Tongue (tissue), 2 donors: ENCODE measurements around the gene YKT6. TPM values are rescaled to one million over a fixed set of nuclear protein-coding genes. Genes with fewer than 3 reads are reported as not detected.

Experiments
- DNase-seq: peaks from one replicate; pipeline ENCODE4 v3.0.0-alpha.2; 2015
- total RNA-seq: library from RNA; depleted of rRNA; stranded (reverse); fragments of >200 nt; gene quantifications from one replicate; pipeline ENCODE4 v1.2.3, GENCODE V29; 2014

YKT6 gene
- total RNA-seq, 1 donor from 2014 or later, result 59.3 TPM

GRCh38 chr7:44218418-44219201, 17.8 kb downstream of the YKT6 start:
- DNase-seq, result peak; percentile 88

DNA sequence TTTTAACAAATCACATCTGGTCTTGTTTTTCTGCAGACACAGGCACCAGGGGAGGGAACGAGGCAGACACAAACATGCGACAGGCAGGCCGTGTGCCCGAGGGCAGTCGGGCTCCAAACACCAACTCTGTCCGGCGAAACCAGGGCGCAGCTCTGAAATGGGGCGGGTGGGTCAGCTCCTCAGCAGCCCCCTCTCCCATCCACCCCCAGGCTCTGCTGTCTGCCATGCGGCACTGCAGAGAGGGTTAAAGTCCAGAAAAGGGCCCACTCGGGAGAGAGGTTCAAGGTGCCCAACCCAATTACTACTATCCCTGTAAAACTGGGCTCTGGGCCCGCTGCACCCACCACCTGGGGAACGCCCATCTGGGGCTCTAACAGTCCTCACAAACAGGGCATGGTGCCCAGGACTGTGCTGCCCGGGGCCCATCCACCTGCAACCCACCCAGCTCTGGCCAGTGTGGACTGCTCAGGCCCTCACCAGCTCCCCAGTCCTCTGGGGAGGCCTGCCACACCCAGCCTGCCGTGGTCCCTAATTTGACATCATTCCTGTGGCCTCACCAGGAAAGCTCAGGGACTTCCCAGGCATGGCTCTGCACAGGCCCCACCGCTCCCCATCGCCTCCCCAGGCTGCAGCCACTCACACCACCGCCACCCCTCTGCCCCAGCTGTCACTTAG, 18.7 kb downstream of the YKT6 start:
- DNase-seq, result no peak

DNA sequence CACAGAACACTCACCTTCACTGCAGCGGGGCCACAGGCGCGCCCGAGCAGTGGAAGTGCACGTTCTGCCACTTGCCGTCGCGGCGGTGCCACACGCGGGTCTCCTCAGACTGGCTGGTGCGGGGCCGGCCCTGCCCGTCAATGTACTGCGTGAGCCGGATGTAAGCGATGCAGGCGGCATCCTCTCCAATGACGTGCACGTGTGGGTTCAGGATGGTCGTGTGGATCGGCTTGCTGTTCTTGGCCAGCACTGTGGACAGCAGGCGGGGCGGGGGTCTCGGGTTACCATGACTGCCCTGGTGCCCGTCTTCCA, 19.2 kb downstream of the YKT6 start:
- DNase-seq, result no peak

DNA sequence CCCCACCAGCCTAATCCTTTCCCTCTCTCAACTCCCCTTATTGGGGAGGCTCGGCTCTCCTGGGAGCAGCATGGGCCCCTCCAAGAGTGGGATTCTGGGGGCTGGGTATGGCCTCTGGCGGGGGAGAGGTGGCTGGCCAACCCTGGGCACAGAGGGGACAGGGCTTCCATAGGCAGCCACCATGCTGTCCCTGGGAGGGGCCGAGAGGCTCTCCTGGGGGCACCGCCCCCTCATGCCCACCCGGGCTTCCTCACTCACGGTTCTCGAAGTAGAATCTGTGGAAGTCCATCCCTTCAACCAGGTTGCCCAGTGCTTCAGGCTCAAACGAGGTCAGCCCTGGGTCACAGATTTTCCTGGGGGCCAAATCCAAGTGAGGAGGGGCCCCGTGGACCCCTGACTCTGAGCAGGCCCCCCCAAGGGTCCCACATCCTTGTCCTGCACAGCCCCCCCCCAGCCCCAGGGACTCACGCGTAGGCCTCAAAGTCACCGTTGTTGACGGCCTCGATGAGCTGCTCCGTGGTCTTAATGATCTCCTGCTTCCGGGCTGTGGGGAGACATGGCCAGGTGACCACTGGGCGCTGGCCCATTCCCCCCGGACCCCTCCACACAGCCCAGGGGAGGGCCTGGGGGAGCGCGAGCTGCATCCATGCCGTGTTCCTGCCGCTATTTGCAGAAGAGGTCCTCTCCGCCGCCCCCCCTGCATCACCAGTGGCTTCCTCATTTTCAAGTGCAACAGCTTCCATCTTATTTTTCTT, 19.8 kb downstream of the YKT6 start:
- DNase-seq, result no peak

DNA sequence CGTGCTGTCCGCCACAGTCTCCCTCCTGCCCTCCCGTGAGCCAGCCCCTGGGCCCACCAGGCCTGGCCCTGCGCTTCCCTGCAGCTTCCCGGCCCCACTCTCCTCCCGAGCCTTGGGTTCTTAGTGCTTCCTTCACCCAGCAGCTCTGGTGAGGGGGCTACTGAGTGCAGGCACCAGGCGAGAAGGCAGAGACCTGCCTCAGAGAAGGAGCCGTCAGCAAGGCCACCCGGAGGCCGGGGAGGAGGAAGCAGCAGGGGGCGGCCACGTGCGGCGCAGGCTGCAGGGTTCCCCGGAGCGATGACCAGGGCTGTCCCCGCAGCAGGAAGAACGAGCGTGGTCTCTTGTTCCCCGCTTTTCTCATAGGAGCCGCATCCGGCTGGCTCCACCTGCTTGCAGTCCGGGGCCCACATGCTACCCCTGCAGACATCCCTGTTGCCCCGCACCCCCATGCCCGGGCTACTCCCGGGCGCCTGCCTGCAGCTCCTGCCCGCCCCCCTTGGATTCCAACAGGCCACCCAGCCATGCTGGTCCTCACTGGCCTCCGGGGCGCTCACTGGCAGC, 20.5 kb downstream of the YKT6 start:
- DNase-seq, result no peak

DNA sequence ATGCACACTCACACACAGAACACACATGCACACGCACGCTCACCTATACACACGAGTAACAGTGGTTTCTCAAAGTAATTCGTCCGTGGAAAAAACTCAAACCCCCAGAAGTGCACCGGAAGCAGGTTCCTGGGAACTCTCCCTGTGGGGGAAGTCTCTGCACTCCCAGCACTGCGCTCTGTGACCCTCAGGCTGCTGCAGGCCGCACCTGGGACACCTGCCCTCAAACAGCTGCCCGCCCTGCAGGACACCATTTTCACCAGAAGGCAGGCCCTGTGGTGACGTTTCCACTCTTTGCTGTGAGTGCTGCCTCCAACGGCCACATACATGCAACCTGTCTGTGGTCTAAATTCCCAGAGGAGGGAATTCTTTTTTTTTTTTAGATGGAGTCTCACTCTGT, 21.3 kb downstream of the YKT6 start:
- no peak for DNase-seq

DNA sequence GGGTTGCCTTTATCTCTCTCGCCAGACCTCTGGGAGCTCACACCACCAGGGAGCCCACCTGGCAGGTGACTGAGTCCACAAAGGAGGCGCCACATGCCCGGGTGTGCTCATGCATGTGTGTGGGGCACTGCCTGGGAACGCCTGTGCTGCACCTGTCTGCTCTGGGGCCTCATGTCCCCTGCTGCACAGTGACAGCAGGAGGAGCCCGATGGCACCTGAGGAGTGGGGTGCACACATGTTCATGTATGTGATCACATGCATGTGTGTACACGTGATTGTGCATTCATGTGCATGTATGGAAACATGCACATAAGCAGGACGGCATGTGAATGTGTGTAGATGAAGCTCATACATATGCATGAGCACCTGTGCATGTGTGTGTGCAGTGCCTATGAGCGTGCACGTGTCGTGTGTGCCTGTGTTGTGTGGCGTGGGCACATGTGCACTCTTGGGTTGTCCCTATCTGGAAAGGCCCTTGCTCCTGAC, 22.0 kb downstream of the YKT6 start:
- DNase-seq, result no peak

DNA sequence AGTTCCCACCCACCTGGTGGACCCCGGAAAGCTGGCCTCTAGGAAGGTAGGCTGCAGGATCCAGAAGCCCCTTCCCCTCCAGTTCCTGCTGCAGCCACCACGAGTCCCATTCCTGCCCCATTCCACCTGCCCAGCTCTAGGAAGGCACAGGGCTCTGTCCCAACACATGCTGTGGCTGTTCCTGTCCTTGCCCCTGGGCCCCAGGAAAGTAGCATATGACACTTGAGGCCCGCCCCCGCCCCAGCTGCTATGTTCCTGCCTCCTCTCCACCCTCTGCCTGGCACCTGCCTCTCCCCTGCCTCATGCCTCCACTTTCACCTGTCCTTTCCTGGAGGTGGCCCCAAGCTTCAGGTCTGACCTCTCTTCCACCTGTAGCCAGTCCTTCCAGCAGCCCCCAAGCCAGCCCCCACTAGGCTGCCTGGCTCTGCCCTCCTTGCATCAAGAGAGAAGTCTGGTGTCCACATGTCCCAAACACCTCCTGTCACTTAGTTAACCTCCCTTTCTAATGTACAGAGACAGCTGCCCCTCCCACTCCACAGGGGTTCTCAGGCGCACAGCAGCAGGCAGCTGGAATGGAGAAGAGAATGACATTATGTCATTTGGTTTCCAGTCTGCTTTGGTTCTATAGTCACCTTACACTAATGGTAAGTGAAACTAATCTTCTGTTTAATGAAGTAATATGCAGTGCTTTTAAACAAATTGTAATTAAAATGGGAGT, 22.7 kb downstream of the YKT6 start:
- peak; percentile 43 for DNase-seq

- no peak for DNase-seq
Observed at GRCh38 chr7:44224080-44224973, 23.5 kb downstream of the YKT6 start.

DNA sequence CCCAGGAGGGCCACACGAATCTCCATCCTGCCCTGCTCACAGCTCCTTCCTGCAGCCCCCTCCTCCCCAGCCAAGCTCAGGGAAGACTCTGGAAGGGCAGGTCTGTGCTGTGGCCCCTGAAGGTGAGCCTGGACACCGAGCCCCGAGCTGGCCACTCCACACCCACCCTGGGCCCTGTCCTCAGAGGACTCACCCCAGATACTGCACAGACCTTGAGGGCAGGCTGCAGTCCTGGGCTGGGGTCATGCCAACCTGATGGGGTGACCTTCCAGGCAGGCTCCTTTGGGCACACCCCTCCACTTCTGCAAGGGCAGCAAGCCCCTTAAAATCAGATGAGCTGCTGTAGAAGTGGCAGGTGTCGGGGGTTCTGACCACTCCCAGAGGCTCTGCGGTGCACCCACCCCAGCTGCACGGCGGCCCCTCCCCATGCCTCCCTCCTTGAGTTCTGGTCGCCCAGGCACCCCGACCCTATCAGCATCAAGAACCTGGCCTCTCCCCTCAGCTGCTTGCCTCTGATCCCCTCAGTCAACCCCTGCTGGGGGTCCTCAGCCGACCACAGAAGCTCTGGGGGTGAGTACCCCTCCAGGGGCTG, 24.3 kb downstream of the YKT6 start:
- DNase-seq, result no peak

GRCh38 chr7:44225566-44226395, 25.0 kb downstream of the YKT6 start:
- peak; percentile 83 for DNase-seq

- DNase-seq, result no peak
Observed at GRCh38 chr7:44226396-44226753, 25.6 kb downstream of the YKT6 start.

- no peak for DNase-seq
Observed at GRCh38 chr7:44227911-44228310, 27.1 kb downstream of the YKT6 start.

DNA sequence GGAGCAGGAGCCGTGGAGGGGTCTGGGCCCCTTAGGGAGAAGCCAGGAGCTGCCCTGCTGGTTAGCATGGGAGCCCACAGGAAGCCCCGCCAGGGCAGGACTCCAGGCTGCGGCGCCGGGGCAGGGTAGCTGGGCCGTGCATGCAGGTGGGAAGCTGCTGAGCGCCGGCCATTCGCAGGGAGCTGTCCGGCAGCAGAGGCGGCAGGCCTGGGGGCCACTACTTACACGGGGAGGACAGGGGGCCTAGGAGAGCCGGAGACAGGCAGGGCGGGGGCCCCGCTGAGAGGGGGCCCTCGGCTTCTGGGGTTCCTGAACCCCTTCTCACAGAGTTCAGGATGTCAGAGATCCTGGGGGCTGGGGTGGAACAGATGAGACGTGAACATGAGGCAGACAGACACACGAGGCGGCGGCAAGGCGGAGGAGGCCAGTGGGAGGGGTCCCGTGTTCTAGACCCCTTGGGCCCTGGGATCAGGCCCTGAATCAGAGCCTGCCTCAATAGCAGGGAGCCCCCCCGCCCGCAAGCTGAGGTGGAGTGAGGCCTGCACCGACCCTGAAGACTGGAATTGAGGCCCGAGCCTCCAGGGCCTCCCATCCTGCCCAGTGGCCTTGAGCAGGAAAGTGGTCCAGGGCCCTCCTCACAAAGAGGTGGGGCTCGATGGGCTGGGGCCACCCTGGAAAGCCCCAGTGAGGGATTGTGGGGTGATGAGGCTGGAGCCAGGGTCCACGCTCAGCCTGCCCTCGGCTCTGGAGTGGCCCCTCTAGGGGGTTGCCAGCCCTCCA, 28.0 kb downstream of the YKT6 start:
- no peak for DNase-seq

DNA sequence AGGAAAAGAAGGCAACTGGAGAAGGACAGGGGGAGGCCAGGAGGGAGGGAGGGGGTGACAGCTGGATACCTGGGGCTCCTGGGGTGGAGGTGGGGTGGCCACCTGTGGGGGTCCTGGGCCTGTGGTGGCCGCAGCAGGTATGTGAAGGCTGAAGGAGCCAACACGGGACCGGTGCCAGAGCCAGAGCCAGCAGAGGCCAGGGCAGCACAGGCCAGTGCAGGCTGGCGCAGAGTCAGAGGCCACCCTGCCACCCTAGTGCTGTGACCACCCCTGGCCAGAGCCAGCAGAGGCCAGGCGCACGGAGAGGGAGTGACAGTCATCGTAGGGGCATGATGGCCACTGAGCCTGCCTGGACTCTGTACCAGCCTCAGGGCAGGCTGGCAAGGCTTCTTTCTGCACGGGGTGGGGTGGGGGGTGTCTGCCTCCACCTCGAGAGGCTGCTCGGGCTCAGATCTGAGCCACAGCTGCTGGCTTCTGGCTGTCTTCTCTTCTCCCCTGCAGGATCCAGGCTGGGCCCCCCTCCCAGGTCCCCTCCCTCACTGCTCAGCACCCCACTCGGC, 28.8 kb downstream of the YKT6 start:
- no peak for DNase-seq

DNA sequence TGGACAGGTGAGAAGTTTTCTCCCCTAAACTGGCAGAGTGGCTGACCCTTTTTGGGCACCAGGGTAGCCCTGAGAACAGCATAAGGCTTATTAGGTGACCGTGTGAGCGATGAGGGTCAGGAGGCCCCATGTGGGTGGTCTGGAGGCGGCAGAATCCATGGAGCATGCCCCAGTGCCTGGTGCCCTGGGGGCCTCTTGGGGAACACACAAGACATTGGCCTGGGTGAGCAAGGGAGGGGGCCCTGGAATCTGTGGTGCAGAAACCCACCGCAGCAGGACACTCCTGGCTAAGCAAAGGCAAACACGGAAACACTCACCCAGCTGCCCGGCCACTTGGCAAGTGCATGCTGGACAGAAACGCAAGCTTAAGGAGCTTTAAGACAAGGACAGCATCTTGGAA, 29.5 kb downstream of the YKT6 start:
- DNase-seq, result no peak

GRCh38 chr7:44231088-44231487, 30.3 kb downstream of the YKT6 start:
- DNase-seq, result no peak

DNA sequence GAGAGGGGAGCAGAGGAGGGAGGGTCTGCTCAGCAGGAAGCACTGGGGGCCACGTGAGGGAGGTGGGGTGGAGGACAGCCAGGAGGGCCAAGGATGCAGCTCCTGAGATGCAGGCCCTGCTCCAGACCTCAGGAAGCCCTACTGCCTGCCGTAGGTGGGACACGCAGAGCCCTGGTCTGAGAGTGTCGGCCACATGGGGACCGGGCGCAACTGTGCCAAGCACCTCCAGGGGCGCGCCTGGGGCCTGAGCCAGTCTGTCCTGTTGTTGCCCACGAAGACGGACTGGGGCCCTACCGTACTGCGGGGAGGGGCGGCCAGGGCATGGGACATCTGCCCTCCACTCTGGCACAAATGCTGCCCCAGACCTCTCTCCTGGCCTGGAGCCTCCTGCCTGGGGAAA, 31.6 kb downstream of the YKT6 start:
- DNase-seq, result no peak
